Activated CD4-positive, alpha-beta T cell treated with anti-CD3 and anti-CD28 coated beads, Interleukin-2, amount 50 U/mL, for 4 hours (primary cell): Measurements from ENCODE around the gene CYP11A1.
"Not testable (repeated sequence)": the region's sequence is repeated elsewhere in the genome, so short reads cannot be mapped to it uniquely, and the experiment has no call there.

Experiments
- DNase-seq, 2 experiments: peaks; one replicate each; pipeline ENCODE4 v3.0.0-alpha.2; 2020

Gene CYP11A1

GRCh38 chr15:74400313-74400860, 32.9 kb upstream of the CYP11A1 start:
- no peak for DNase-seq

- DNase-seq: peak; percentile 20 to 45
Observed at GRCh38 chr15:74399511-74400312, 32.3 kb upstream of the CYP11A1 start.

- no peak for DNase-seq
Observed at GRCh38 chr15:74399100-74399499, 31.7 kb upstream of the CYP11A1 start.

GRCh38 chr15:74398183-74398582, 30.7 kb upstream of the CYP11A1 start:
- no peak for DNase-seq

- DNase-seq: no peak
Observed at GRCh38 chr15:74397239-74398068, 30.0 kb upstream of the CYP11A1 start.

- DNase-seq: peak; percentile 42 to 61
Observed at GRCh38 chr15:74396445-74397238, 29.2 kb upstream of the CYP11A1 start.

- DNase-seq: no peak
Observed at GRCh38 chr15:74396146-74396438, 28.6 kb upstream of the CYP11A1 start.

GRCh38 chr15:74395319-74396145, 28.1 kb upstream of the CYP11A1 start:
- DNase-seq: no peak

- DNase-seq: no peak
Observed at GRCh38 chr15:74394090-74394846, 26.8 kb upstream of the CYP11A1 start.

- no peak for DNase-seq
Observed at GRCh38 chr15:74393423-74393822, 26.0 kb upstream of the CYP11A1 start.

GRCh38 chr15:74392902-74393301, 25.5 kb upstream of the CYP11A1 start:
- DNase-seq: no peak

- DNase-seq: no peak
Observed at GRCh38 chr15:74392451-74392830, 25.0 kb upstream of the CYP11A1 start.

- no peak for DNase-seq
Observed at GRCh38 chr15:74391582-74392450, 24.4 kb upstream of the CYP11A1 start.

- DNase-seq: no peak
Observed at GRCh38 chr15:74390647-74391288, 23.3 kb upstream of the CYP11A1 start.

- not testable (repeated sequence) for DNase-seq
Observed at GRCh38 chr15:74390049-74390646, 22.7 kb upstream of the CYP11A1 start.

GRCh38 chr15:74389241-74390048, 22.0 kb upstream of the CYP11A1 start:
- no peak for DNase-seq

GRCh38 chr15:74388363-74388951, 21.0 kb upstream of the CYP11A1 start:
- DNase-seq: no peak
